T-helper 2 cell treated with Interferon-gamma antibody and Interleukin-4, amounts not matched to agents 100 ng/mL and 5 ng/mL, for 36 hours (primary cell): ENCODE data around the gene AZIN2. TPM values are rescaled to one million over a fixed set of nuclear protein-coding genes. Genes with fewer than 3 reads are reported as not detected.
"Not testable (repeated sequence)": the region's sequence is repeated elsewhere in the genome, so short reads cannot be mapped to it uniquely, and the experiment has no call there.

Experiments used
- intact Hi-C: fragments of 100-400 bp; cut with micrococcal nuclease; formaldehyde crosslinking; loops from one replicate; pipeline ENCODE4 v1.15.1; 2023
- total RNA-seq: library from RNA; stranded (reverse); gene quantifications from 2 replicates; pipeline ENCODE4 v1.2.3, GENCODE V29; 2022

Gene AZIN2
- total RNA-seq, 1 donor from 2014 or later: 5.1 TPM

DNA sequence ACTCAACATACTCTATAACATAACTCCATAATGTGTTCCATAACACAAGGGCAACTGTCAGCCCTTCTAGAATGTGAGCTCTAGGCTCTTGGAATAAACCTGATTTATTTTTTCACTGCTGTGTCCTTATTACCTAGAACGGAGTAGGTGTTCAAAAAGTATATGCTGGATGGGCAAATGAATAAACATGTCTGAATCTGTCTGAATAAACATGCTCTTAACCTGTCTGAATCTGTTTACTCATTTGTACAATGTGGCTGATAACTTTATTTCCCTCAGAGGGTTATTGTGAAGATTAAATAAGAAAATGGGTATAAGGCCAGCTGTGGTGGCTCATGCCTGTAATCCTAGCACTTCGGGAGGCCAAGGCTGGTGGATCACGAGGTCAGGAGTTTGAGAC, 42.3 kb downstream of the AZIN2 start:
- intact Hi-C loops: no loop called here

DNA sequence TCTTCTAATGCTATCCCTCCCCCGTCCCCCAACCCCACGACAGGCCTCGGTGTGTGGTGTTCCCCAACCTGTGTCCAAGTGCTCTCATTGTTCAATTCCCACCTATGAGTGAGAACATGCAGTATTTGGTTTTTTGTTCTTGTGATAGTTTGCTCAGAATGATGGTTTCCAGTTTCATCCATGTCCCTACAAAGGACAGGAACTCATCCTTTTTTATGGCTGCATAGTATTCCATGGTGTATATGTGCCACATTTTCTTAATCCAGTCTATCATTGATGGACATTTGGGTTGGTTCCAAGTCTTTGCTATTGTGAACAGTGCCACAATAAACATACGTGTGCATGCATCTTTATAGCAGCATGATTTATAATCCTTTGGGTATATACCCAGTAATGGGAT, 43.7 kb downstream of the AZIN2 start:
- intact Hi-C loops: loop anchor here (5.0 kb wide), 2 partner anchors 37 to 228 kb away; no protein-coding TSS in a partner anchor

DNA sequence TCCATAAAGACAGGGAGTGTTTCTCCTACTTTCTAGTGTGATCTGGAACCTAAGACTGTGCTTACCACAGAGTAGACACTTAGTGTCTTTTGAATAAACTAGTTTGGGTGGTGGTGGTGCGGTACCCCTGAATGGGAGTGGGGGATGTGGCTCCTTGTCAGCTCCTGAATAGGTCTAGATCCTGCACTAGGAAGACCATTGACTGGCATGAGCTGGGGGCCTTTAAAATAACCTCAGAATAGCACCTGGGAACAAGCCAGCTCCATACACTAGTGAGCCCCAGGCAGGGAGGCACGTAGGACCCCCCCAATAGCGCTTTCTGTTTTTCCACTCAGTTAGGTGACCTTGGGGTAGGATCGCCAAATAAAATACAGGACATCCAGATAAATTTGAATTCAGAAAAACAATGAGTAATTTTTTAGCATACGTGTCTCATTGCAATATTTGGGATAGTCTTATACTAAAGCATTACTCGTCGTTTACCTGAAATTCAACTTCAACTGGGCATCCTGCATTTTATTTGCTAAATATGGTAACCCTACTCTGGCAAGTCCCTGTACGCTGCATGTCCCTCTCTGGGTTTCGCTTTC, 45.6 kb downstream of the AZIN2 start:
- intact Hi-C loops: loop anchor here (5.0 kb wide), 2 partner anchors 39 to 226 kb away; no protein-coding TSS in a partner anchor

DNA sequence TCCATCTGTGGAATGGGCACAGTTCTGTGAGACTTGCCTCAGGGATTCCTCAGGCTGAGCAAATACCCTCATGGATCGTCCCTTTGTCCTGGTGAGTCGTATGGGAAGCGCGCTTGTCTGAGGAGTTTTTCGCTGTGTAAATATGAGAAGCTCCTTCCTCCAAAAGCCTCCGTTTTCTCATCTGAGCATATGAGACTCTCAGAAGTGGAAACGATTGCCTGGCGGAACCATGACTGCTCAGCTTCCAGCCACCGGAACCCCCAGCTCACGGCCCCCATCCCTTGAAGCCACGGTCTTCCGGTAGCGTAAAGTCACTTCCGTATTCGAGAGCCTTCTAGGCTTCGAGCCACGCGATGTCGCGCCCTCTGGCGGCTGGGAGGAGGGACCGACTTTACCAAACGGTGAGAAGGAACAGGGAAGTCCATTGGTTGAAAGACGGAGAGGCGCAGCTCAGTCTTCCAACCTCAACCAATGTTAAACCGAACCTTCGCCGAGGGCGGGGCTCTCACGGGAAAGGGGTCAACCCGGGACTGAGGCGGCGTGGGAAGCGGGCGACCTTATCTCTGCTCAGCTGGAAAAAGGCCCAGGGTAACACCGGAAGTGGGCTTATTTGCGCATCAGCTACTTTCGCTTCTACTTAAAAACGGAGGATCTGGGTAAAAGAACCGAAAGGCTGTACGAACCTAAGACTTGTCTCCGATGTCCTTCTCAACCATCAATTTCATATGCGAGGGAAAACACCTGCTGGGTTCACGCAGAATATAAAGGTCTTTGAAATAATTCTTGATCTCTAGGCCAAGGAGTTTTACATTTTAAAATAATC, 46.3 kb downstream of the AZIN2 start:
- intact Hi-C loops: loop anchor here (1.0 to 5.0 kb wide), 8 partner anchors 28 to 477 kb away; partner anchors contain the start of genes AK2, RNF19B, ZBTB8OS and ZNF362

DNA sequence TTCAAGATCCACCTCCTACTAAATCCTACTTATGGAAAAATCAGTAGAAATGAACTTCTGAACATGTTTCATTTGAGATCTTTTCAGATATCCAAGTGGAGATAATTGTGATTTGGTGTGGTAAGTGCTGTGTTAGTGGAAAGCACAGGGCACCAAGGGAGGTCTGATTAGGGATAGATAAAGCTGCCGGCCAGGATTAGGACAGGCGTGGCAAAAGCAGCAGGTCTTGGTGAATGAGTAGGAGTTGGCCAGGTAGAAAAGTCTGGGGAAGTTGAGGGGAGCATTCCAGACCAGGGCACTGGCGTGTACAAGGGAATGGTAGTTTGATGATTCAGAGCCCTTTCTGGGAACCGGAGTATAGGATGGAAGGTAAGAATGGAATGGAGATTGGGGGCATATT, 47.8 kb downstream of the AZIN2 start:
- intact Hi-C loops: loop anchor here (5.0 kb wide), 2 partner anchors 41 to 224 kb away; no protein-coding TSS in a partner anchor

DNA sequence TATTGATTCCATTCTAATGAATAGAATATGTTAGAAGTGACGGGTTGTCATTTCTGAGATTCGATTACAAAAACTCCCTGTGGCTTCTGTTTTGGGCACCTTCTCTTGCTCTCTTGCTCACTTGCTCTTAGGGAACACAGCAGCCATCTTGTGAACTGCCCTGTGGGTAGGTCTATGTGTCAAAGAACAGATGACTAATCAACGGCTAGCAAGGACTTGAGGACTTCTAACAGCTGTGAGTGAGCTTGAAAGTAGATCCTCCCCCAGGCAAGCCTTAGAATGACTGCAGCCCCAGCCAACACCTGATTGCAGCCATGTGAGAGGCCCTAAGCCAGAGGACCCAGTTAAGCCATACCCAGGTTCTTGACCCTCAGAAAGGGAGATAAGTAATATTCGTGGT, 49.3 kb downstream of the AZIN2 start:
- intact Hi-C loops: no loop called here

DNA sequence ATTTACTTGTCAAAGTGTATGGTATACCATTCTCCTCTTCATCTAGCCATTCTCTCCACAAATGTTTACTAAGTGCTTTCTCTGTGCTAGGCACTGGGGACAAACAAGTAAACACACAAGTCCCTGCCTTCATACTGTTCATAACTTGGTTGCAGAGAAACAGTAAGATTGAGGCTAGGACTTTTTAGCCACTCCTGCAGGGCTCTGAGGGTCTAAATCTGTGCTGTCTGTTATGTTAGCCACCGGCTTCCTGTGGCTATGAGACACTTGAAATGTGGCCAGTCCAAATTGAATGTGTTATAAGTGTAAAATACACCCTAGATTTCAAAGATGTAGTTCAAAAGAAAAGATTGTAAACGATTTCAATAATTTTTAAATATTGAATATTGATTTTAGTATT, 50.2 kb downstream of the AZIN2 start:
- intact Hi-C loops: no loop called here

DNA sequence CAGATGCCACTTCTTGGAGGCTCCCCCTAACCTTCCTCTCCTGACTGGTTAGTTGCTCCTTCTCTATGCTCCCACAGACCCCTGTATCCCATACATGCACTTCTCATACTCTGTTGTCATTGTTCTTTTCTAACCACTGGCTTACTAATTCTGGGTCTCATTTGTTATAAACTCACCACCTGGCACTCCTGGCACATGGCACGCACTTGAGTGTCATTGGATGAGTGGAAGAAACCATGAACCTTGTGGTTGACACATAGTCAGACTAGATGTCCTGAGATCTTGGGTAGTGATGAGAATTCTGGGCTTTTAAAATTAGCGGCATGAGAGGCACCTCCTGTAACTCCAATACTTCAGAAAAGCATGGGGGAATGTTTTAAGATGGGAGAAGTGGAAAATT, 51.6 kb downstream of the AZIN2 start:
- intact Hi-C loops: no loop called here

DNA sequence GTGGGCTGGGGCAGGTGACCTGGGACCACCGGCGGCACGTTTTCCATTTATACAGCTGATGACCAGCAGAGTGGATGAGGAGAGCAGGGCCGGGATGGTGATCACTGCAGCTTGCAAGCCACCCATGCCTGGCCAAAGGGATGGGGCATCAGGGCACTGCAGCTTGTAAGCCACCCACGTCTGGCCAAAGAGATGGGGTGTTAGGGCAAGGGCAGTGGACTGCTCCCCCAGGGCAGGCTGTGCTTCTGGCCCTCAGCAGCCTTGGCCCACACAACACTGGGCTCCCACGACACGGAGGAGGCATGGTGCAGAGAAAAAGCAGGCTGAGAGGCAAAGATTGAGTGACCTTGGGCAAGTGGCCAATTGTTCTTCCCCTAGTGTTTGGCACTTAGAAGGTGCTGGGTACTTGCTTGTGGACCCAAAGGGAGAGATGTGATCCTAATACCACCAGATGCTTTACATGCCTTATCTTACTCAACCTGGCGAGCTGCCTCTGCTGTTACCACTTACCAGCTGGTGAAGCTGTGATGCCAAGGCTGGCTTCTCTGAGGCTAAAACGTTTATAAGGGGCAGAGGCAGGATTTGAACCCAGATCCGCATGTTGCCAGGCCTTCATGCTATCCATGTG, 52.6 kb downstream of the AZIN2 start:
- intact Hi-C loops: no loop called here

DNA sequence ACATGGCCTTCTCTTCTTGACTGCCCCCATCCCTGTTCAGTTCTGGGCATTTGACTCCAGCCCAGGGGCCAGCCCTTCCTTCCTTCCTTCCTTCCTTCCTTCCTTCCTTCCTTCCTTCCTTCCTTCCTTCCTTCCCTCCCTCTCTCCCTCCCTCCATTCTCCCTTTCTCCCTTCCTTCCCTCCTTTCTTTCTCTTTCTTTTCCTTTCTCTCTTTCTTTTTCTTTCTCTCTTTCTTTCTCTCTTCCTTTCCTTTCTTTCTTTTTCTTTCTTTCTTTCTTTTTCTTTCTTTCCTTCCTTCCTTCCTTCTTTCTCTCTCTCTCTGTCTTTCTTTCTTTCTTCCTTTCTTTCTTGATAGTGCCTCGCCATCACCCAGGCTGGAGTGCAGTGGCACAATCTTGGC, 55.1 kb downstream of the AZIN2 start:
- intact Hi-C loops: not testable (repeated sequence)

DNA sequence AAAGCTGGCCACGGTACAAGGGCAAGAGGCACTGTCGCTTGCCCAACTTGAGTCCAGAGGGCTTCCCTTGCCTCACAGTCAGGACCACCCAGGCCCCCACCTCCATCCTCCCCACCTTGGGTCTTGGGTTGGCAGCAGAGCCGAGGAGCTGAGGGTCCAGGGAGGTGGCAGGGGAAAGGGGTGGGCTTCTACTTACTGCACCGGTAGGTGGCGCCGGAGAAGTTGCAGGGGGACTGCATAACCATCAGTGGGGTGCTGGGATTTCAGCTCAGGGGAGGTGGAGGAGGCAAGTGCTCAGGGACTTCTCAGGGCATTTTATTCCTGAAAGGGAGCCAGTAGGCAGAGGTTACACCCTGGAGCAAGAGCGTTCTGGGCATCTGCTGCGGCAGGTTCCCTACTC, 56.8 kb downstream of the AZIN2 start:
- intact Hi-C loops: no loop called here

DNA sequence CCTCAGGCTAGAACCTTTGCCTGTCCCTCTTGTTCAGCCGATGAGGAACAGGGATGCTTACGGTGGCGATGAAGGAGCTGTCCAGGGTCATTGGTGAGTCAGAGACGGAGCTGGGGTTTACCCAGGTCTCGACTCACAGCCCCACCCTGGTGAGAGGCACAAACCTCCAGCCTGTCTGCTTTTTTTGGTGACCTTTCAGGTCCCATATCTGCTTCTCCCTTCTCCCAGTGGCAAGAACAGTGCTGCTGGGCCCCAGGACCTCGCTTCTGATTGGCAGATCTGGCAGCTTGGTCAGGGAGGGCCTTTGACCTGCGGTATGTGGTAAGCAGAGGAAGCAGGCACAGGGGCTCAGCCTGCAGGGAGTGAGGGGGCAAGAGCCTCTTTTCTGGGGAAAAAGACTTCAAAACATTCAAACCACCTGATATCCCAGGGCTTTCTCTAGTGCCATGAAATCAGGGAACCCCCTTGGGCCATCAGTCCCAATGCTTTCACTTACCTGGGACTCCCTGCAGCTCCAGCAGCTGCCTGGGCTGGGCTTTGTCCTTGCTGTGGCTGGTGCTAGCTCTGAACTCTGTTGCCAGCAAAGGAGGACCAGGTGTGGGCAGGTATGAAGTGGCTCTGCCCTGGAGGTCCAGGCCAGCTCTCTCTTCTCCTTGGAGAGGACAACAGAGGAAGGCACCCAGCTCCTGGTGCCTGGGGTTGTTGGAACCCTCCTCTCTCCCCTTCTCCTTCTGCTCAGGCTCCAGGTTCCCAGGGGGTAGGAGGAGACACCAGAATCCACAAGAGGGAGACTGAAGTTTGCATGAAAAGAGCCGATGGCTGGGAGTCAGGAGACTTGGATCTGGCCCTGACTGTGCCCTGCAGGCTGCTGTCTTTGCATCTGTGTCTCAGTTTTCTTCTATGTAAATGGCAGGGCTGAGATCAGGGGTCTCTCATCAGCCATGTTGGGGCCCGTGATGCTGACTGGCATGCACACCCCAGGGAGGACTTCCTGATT, 59.5 kb downstream of the AZIN2 start:
- intact Hi-C loops: no loop called here

DNA sequence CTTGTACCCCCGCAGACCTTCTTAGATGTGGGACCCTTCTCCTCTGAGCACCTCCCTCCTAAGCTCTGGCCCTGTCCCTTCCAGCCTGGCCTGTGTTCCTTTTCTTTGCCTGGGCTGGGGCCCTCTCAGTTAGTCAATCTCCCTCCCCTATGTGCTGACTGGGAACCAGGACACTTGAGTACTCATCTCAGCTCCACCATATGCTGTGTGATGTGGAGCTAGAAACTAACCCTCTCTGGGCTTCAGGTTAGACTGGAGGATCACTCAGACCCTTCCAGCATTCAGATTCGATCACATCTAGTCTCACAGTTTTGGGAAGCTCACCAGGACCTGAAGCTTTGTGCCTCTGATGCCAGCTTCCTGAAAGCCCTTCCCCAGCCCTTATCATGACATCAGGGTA, 60.3 kb downstream of the AZIN2 start:
- intact Hi-C loops: no loop called here

DNA sequence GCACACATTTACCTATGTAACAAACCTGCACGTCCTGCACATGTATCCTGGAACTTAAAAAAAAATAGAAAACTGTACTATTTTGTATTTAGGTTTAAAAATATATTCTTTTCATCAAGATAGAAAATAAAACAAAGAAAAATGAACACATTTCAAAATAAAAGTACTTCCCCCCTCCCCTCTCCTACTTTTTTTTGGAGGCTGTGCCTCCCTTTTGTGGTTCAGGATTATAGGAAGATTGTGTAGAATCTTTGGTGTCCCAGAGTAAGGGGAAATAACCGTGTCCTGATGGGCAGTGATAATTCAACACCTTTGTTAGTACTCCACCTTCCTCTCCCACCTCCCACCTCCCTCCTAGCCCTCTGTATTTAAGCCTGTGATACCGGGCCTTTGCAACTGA, 60.8 kb downstream of the AZIN2 start:
- intact Hi-C loops: no loop called here

DNA sequence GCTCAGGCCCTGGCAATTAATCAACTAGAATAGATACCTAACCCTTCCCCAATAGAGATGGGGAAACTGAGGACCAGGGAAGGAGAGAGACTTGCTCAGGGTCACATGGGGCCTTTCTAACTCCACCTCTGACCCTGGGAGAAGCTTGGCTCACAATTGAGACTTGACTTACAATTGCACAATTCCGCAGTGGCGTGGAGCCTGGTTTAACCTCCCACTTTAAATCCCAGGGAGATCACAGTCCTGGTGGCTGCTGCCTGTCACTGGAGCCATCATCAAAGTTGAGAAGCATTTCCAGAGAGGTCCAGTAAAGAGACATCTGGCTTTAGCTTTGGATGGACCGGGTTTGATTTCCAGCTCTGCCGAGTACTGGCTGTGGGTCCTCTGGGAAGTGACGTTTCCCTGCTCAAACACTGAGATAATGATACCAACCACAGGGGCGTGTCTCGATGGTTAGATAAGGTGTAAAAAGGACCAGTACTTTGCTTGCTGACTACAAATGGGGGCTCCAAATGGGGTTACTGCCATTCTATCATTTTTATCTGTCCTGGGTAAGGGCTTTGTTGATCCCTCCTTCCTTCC, 61.6 kb downstream of the AZIN2 start:
- intact Hi-C loops: no loop called here

DNA sequence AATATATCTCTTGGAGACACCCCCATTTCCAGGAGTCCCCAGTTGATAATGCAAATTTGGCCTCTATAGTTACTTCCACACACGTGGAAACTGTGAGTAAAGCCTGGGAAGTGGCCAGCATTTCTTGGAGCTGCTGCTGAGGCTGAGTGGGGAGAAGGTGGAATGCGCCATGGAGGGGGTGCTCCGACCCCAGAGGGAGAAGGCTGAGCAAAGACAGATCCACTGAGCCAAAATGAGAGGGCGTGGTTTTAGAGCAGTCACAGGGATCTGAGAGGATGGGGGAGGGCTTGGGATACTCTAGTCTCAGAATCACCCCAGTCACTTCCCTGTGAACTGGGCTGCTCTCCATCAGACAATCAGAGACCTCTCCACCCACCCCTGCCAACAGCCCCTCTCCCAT, 62.2 kb downstream of the AZIN2 start:
- intact Hi-C loops: no loop called here

DNA sequence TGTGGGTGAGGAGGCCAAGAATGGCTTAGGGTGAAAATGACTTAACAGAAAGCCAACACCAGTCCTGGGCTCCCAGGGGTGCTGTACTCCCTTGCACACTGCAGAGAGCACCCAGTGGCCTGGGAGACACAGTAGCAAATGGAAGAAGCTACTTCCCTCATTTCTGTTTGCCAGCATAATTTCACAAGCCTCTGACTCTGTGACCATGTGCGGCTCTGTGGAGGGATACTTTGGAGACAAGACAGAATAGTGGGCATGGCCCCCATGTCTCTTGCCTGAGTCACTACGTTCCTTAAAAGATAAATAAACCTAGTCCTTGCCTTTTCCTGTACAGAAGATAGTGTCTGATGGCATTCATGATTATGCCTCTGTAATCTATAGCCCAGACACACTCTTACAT, 62.7 kb downstream of the AZIN2 start:
- intact Hi-C loops: no loop called here

DNA sequence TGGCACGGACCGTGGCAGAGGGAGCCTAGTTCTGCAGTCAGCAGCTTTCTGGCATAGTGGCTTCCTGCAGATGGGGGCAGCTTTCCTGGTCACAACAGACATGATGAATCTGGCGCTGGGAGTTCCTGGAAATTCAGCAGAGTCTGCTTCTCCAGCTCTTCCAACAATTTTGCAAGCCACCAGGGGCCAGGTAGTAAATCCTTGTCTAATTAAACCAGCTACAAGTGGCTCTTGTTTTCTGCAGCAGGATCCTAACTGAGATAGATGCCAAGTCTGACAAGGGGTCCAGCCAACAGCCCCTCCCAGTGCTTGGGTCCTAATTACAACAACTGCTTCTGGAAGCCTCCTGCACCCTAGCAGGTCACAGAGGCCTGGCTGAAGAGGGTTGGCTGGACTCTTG, 65.0 kb downstream of the AZIN2 start:
- intact Hi-C loops: no loop called here

DNA sequence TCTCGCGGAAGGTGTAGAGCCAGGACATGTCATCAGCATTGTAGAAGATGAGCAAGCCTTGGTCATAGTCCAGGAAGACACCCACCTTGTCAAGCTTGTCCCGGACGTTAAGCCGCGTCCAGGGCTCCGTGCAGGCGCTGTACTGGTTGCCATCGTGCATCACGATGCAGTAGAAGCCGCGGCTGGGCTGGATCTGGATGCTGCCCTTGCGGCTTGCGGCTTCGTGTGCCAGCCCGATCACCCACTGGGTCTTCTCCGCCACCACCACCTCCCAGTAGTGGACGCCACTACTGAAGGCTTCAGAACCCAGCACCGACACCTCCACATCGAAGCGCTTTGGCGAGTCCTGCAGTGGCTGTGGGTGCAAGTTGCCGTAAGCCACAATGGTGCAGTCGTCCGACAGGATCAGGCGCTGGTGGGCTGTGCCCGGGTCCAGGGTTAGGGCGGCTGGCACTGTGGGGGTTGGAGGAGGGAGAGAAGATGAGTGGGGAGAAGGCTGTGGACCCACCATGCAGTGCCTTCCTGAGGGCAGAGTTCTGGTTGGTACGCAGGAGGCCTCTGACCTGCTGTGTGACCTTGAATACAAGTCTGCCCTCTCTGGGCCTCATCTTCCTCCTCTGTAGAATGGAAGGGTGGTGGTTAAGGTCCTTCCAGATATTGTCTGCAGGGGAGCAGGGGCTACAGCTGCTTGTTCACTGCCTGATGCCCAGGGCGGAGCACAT, 66.5 kb downstream of the AZIN2 start:
- intact Hi-C loops: no loop called here

DNA sequence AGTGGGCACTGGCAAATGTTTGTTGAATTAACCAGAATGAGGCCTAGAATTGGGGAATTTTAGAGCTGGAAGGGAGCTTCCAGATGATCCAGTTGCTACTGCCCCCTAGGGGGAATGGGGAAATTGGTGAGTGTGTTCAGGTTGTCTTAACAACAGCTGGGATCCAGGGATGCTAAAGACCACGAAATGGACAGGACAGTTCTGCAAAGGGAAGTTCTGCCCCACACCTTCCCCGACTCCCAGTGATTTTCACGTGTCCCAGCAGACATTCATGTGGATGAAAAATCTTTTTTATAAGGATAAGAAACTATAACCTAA, 67.0 kb downstream of the AZIN2 start:
- intact Hi-C loops: loop anchor here (2.0 kb wide), 1 partner anchor 35 kb away; no protein-coding TSS in a partner anchor
